GM18505 (cell line): ENCODE data around the gene ADAMTS14.
"Not testable (repeated sequence)": the region's sequence is repeated elsewhere in the genome, so short reads cannot be mapped to it uniquely, and the experiment has no call there.

ENCODE experiments used
- ATAC-seq: cut with Tn5 transposase; IDR thresholded peaks from one replicate; pipeline ENCODE4 v1.9.1; 2021; ENCODE audit not compliant: unreplicated experiment
- POLR2A ChIP-seq: IDR thresholded peaks from 4 replicates; pipeline ENCODE4 v1.6.1; 2011; ENCODE audit warnings: borderline replicate concordance; ENCODE audit not compliant: insufficient read depth, insufficient read length; ENCODE audit errors: extremely low read depth

The ADAMTS14 gene

DNA sequence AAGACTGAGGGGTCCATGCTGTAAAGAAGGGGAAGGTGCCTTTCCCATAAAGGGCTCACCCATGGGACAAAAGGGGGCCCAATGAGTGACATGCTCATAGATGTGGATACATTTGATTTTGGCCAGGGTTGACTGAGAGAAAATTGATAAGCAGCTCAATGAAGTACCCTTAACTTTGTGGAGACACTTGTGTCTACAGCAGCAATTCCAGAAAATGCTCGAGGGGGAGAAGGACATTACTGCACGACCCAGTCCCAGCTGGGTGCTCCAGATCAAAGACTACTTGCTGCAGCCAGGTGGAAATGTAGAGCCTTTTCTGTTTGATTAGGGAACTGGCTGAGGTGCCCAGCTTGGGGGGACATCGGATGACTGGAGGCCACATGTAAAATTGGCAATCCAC is 22.2 kb upstream of the ADAMTS14 start:
- ATAC-seq, result no peak
- TF ChIP-seq POLR2A, result no peak

- no peak for TF ChIP-seq POLR2A
- no peak for ATAC-seq
Observed at GRCh38 chr10:70650718-70651117, 21.6 kb upstream of the ADAMTS14 start.

DNA sequence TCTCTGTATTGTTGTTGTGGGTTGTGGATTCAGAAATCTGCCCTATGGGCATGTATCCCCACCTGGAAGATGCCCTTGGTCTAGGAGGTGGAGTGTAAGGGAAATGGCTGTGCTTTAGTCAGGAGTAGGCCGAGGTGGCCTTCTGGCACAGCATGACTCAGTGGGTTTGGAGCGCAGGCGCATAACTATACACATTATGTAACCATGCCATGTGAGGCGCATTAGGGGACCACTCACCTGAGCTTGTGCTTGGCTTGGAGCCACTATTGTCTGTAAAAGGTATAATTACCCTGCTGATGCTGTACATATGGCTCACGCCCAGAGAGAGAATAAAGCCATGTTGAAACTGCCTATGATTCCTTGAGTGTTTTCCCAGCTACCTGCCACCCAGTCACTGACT is 20.6 kb upstream of the ADAMTS14 start:
- TF ChIP-seq POLR2A, result no peak
- ATAC-seq, result no peak

DNA sequence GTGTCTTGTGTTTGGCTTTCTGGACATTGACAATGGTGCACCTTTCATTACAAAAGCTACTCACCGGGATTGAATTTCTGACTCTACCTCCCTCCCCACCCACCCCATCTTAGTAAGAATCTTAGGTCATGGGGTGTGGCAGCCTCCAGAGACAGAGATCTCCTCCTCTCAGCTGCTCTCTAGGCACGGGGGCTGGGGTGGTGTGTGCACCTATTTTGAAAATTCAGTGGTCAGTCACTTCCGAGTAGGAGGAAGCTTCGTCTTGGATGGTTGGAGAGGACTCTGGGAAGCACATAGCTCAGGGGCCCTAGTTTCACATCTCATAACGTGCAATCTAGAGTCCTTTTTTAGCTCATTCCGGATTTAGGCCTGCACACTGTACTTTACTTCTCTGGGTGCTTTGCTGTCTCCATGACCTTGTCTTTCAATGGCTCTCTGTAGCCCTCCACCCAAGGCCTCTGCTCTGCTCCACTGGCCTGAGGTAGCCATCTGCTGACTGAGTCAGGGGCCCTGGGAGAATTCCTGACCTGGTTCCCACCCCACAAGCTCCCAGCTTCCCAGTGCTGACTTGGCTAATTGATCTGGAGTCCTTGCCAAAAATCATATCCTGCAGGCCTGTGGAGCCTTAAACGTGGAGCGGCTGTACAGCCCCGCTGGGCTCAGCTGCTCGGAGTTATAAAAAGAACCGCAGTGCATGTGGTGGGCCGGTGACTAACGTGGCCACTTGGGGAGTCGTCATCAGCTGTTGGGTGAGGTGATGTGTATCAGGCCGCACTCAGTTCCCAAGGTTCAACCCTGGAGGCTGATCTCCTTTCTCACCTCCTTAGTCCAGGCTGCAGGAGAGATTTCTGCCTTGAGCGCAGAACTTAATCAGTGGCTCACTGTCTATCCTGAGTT is 19.3 kb upstream of the ADAMTS14 start:
- no peak for TF ChIP-seq POLR2A
- no peak for ATAC-seq

DNA sequence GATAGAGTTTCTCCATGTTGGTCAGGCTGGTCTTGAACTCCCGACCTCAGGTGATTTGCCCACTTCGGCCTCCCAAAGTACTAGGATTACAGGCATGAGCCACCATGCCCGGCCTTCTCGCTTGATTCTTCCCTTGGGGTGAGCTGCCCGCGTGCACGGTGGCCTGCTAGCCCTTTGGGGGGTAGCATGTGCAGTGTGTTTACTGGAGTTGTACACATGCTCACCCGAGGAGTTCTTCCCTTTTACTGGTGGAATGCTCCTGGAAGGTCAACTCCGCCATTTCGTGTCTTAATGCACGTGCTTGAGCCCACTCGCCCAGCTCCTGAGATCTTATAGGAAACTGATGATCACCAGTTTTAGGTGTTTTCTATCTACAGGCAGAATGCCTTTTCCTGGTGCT is 17.0 kb upstream of the ADAMTS14 start:
- no peak for ATAC-seq
- no peak for TF ChIP-seq POLR2A

DNA sequence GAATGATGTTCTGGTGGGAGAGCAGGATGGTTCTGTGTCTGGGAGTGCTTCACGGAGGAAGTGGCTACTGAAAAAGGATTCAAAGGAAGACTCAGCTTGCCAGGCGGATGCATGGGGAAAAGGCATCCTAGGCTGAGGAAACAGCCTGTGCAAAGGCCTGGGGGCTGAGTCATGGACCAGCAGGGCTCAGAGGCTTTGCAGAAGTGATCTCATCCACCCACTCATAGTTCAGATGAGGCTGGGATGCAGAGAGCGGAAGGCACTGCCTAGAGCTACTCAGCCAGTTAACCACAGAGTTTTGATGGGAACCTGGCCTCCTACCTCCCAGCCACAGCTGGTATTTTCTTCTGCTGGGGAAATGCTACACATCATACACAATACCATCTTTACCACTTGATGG is 15.8 kb upstream of the ADAMTS14 start:
- ATAC-seq, result peak; percentile 79
- TF ChIP-seq POLR2A, result no peak

- no peak for TF ChIP-seq POLR2A
- ATAC-seq, result no peak
Observed at GRCh38 chr10:70657041-70657440, 15.3 kb upstream of the ADAMTS14 start.

DNA sequence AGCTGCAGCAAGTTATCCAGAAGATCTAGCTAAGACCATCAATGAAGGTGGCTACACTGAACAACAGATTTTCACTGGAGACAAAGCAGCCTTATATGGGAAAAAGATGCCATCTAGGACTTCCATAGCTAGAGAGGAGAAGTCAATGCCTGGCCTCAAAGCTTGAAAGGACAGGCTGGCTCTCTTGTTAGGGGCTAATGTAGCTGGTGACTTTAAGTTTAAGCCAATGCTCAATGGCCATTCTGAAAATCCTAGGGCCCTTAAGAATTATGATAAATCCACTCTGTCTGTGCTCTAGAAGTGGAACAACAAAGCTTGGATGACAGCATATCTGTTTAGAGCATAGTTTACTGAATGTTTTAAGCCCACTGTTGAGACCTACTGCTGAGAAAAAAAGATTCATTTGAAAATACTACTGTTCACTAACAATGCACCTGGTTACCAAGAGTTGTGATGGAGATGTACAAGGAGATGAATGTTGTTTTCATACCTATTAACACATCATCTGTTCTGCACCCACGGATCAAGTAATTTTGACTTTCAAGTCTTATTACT is 13.6 kb upstream of the ADAMTS14 start:
- no peak for ATAC-seq
- TF ChIP-seq POLR2A, result no peak

- ATAC-seq, result no peak
- no peak for TF ChIP-seq POLR2A
Observed at GRCh38 chr10:70659306-70659705, 13.0 kb upstream of the ADAMTS14 start.

- ATAC-seq, result no peak
Observed at GRCh38 chr10:70660722-70661121, 11.6 kb upstream of the ADAMTS14 start.

GRCh38 chr10:70661623-70662361 is 10.5 kb upstream of the ADAMTS14 start:
- TF ChIP-seq POLR2A, result no peak
- ATAC-seq, result no peak

More at GRCh38 chr10:70660722-70661121, 11.6 kb upstream of the ADAMTS14 start:
- no peak for TF ChIP-seq POLR2A

DNA sequence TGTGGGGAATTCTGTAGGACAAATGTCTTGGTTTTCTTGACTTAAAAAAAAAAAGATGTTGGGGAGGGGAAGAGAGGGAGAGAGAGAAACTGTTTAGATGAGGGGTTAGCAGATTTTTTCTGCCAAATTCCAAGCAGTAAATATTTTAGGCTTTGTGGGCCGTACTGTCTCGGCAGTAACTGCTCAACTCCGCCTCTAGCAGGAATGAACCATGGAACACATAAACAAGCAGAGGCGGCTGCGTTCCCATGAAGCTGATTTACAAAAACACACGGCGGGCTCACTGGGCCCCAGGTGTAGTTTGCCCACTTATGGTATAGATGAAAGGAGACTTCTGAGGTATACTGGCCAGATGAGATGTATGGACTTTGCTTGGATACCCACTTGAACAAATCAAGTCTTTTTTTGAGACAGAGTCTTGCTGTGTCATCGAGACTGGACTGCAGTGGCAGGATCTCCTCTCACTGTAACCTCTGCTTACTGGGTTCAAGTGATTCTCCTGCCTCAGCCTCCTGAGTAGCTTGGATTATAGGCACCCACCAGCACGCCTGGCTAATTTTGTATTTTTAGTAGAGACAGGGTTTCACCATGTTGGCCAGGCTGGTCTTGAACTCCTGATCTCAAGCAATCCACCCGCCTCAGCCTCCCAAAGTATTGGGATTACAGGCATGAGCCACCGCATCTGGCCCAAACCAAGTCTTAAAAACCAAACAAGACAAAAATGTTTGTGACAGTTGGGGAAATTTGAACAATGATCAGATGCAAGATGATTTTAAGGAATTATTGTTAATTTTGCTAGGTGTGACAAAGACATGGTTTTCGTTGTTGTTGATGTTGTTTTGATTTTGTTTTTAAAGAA is 9.7 kb upstream of the ADAMTS14 start:
- no peak for ATAC-seq
- no peak for TF ChIP-seq POLR2A

GRCh38 chr10:70663458-70664409 is 8.6 kb upstream of the ADAMTS14 start:
- not testable (repeated sequence) for ATAC-seq
